Activated gamma-delta T cell treated with anti-CD3 and anti-CD28 coated beads, Interleukin-2, amount 50 U/mL, for 16 hours (primary cell): ENCODE results near the gene MAFB.

Source experiments
- DNase-seq: peaks from one replicate; pipeline ENCODE4 v3.0.0-alpha.2; 2020; ENCODE audit warnings: low read depth

MAFB gene

GRCh38 chr20:40681684-40682083, 7.4 kb downstream of the MAFB start:
- no peak for DNase-seq

GRCh38 chr20:40681165-40681564, 7.9 kb downstream of the MAFB start:
- no peak for DNase-seq

GRCh38 chr20:40680161-40680959, 8.7 kb downstream of the MAFB start:
- no peak for DNase-seq

- no peak for DNase-seq
Measured at GRCh38 chr20:40679184-40679583, 9.9 kb downstream of the MAFB start.

GRCh38 chr20:40678286-40678875, 10.7 kb downstream of the MAFB start:
- DNase-seq = no peak

- no peak for DNase-seq
Measured at GRCh38 chr20:40677343-40677924, 11.6 kb downstream of the MAFB start.

GRCh38 chr20:40676491-40677269, 12.4 kb downstream of the MAFB start:
- DNase-seq = no peak

- no peak for DNase-seq
Measured at GRCh38 chr20:40675599-40676221, 13.3 kb downstream of the MAFB start.

GRCh38 chr20:40673442-40673841, 15.6 kb downstream of the MAFB start:
- DNase-seq = no peak

- no peak for DNase-seq
Measured at GRCh38 chr20:40672095-40672494, 16.9 kb downstream of the MAFB start.

GRCh38 chr20:40670253-40670652, 18.8 kb downstream of the MAFB start:
- no peak for DNase-seq

GRCh38 chr20:40669692-40670091, 19.3 kb downstream of the MAFB start:
- DNase-seq = no peak

GRCh38 chr20:40668449-40669228, 20.4 kb downstream of the MAFB start:
- DNase-seq = no peak

- no peak for DNase-seq
Measured at GRCh38 chr20:40667503-40667902, 21.5 kb downstream of the MAFB start.

- DNase-seq = no peak
Measured at GRCh38 chr20:40666336-40666735, 22.7 kb downstream of the MAFB start.

GRCh38 chr20:40664891-40665290, 24.1 kb downstream of the MAFB start:
- no peak for DNase-seq

GRCh38 chr20:40663991-40664880, 24.8 kb downstream of the MAFB start:
- no peak for DNase-seq

GRCh38 chr20:40663304-40663790, 25.7 kb downstream of the MAFB start:
- DNase-seq = no peak

GRCh38 chr20:40659567-40659966, 29.5 kb downstream of the MAFB start:
- no peak for DNase-seq

GRCh38 chr20:40658509-40658908, 30.5 kb downstream of the MAFB start:
- no peak for DNase-seq
